Epidermal melanocyte (primary cell): ENCODE measurements around the gene PYY.
"Not testable (repeated sequence)": the region's sequence is repeated elsewhere in the genome, so short reads cannot be mapped to it uniquely, and the experiment has no call there.

Experiments
- DNase-seq: peaks from one replicate; pipeline ENCODE4 v3.0.0; 2011; ENCODE audit warnings: low spot score; ENCODE audit not compliant: insufficient read length

Gene PYY

GRCh38 chr17:43953746-43954145 lies at the start of gene PYY:
TSS of gene PYY (minus strand) at chr17:43953940. CDS start at chr17:43953483, 457 bp downstream.
- no peak for DNase-seq

- DNase-seq: no peak
These were observed 48.6 kb upstream of the PYY start for GRCh38 chr17:44002141-44002848.

GRCh38 chr17:44001461-44001920 lies 47.8 kb upstream of the PYY start:
- DNase-seq: no peak

GRCh38 chr17:44000871-44001460 lies 47.2 kb upstream of the PYY start:
- DNase-seq: no peak

GRCh38 chr17:44000141-44000860 lies 46.6 kb upstream of the PYY start:
- no peak for DNase-seq

GRCh38 chr17:43999024-43999423 lies 45.3 kb upstream of the PYY start:
- DNase-seq: no peak

GRCh38 chr17:43998552-43998951 lies 44.8 kb upstream of the PYY start:
- no peak for DNase-seq

- DNase-seq: not testable (repeated sequence)
These were observed 43.4 kb upstream of the PYY start for GRCh38 chr17:43997180-43997579.

- DNase-seq: no peak
These were observed 41.4 kb upstream of the PYY start for GRCh38 chr17:43995150-43995471.

- DNase-seq: peak; percentile 57
These were observed 40.8 kb upstream of the PYY start for GRCh38 chr17:43994272-43995149.

GRCh38 chr17:43992641-43993040 lies 38.9 kb upstream of the PYY start:
- DNase-seq: no peak

- DNase-seq: no peak
These were observed 34.6 kb upstream of the PYY start for GRCh38 chr17:43988301-43988700.

GRCh38 chr17:43987131-43988021 lies 33.6 kb upstream of the PYY start:
- no peak for DNase-seq

GRCh38 chr17:43986225-43986981 lies 32.7 kb upstream of the PYY start:
- no peak for DNase-seq

GRCh38 chr17:43984521-43984920 lies 30.8 kb upstream of the PYY start:
- no peak for DNase-seq

GRCh38 chr17:43983515-43984411 lies 30.0 kb upstream of the PYY start:
- no peak for DNase-seq

GRCh38 chr17:43983196-43983514 lies 29.4 kb upstream of the PYY start:
- no peak for DNase-seq

- DNase-seq: no peak
These were observed 28.4 kb upstream of the PYY start for GRCh38 chr17:43982171-43982570.

- DNase-seq: no peak
These were observed 25.9 kb upstream of the PYY start for GRCh38 chr17:43979671-43980070.
